ENCODE results near the gene MAX.

Gene MAX

GRCh38 chr14:65073605-65074201, 28.6 kb downstream of the MAX start:
- no peaks in the 10 kb centered on the region for H3K9me3 ChIP-seq (ENCODE audit: control insufficient read depth, insufficient read depth, low read length)
- whole genome bisulfite sequencing (ENCODE audit: insufficient coverage, insufficient read length) = no CpG with 5 or more reads among the region's 4 CpGs
- H3K27me3 ChIP-seq (ENCODE audit: control insufficient read depth, insufficient read depth, low read length) = no peaks in the 10 kb centered on the region
- no peak overlapping the region for H3K27ac ChIP-seq (ENCODE audit: low read length)
- H3K4me3 ChIP-seq (ENCODE audit: low read length) = no peak overlapping the region
- H3K4me1 ChIP-seq (ENCODE audit: control insufficient read depth, insufficient read depth, low read length) = no peaks in the 10 kb centered on the region
- no peak for DNase-seq (ENCODE audit: low read depth, low spot score)
- peaks cover 6% of the 10 kb centered on the region for H3K36me3 ChIP-seq (ENCODE audit: control insufficient read depth, insufficient read depth, low read length)

- Histone ChIP-seq H3K9me3 (ENCODE audit: control insufficient read depth, insufficient read depth, low read length) (no peaks in the 10 kb centered on the region), H3K4me3 (ENCODE audit: low read length) (no peak overlapping the region), H3K36me3 (ENCODE audit: control insufficient read depth, insufficient read depth, low read length) (peaks cover 6% of the 10 kb centered on the region), H3K4me1 (ENCODE audit: control insufficient read depth, insufficient read depth, low read length) (no peaks in the 10 kb centered on the region), H3K27ac (ENCODE audit: low read length) (no peak overlapping the region), H3K27me3 (ENCODE audit: control insufficient read depth, insufficient read depth, low read length) (no peaks in the 10 kb centered on the region)
- no CpG with 5 or more reads among the region's 1 CpG for WGBS (ENCODE audit: insufficient coverage, insufficient read length)
- no peak for DNase-seq (ENCODE audit: low read depth, low spot score)
Measured at GRCh38 chr14:65072937-65073336, 29.4 kb downstream of the MAX start.

- WGBS (ENCODE audit: insufficient coverage, insufficient read length) = no CpG with 5 or more reads among the region's 6 CpGs
- peaks cover 3% of the 10 kb centered on the region for H3K36me3 ChIP-seq (ENCODE audit: control insufficient read depth, insufficient read depth, low read length)
- no peaks in the 10 kb centered on the region for H3K4me1 ChIP-seq (ENCODE audit: control insufficient read depth, insufficient read depth, low read length)
- H3K27ac ChIP-seq (ENCODE audit: low read length) = no peak overlapping the region
- no peaks in the 10 kb centered on the region for H3K27me3 ChIP-seq (ENCODE audit: control insufficient read depth, insufficient read depth, low read length)
- DNase-seq (ENCODE audit: low read depth, low spot score) = no peak
- H3K9me3 ChIP-seq (ENCODE audit: control insufficient read depth, insufficient read depth, low read length) = no peaks in the 10 kb centered on the region
- H3K4me3 ChIP-seq (ENCODE audit: low read length) = no peak overlapping the region
Measured at GRCh38 chr14:65072256-65072655, 30.1 kb downstream of the MAX start.

GRCh38 chr14:65071544-65071943, 30.8 kb downstream of the MAX start:
- DNase-seq (ENCODE audit: low read depth, low spot score) = no peak
- Histone ChIP-seq H3K4me3 (ENCODE audit: low read length) (no peak overlapping the region), H3K27ac (ENCODE audit: low read length) (no peak overlapping the region), H3K27me3 (ENCODE audit: control insufficient read depth, insufficient read depth, low read length) (no peaks in the 10 kb centered on the region), H3K4me1 (ENCODE audit: control insufficient read depth, insufficient read depth, low read length) (no peaks in the 10 kb centered on the region), H3K36me3 (ENCODE audit: control insufficient read depth, insufficient read depth, low read length) (peaks cover 3% of the 10 kb centered on the region), H3K9me3 (ENCODE audit: control insufficient read depth, insufficient read depth, low read length) (no peaks in the 10 kb centered on the region)
- no CpG with 5 or more reads among the region's 3 CpGs for WGBS (ENCODE audit: insufficient coverage, insufficient read length)

GRCh38 chr14:65070471-65070976, 31.8 kb downstream of the MAX start:
- Histone ChIP-seq H3K9me3 (ENCODE audit: control insufficient read depth, insufficient read depth, low read length) (no peaks in the 10 kb centered on the region), H3K27ac (ENCODE audit: low read length) (no peak overlapping the region), H3K27me3 (ENCODE audit: control insufficient read depth, insufficient read depth, low read length) (no peaks in the 10 kb centered on the region), H3K36me3 (ENCODE audit: control insufficient read depth, insufficient read depth, low read length) (peaks cover 3% of the 10 kb centered on the region), H3K4me1 (ENCODE audit: control insufficient read depth, insufficient read depth, low read length) (no peaks in the 10 kb centered on the region), H3K4me3 (ENCODE audit: low read length) (no peak overlapping the region)
- WGBS (ENCODE audit: insufficient coverage, insufficient read length) = no CpG with 5 or more reads among the region's 12 CpGs
- DNase-seq (ENCODE audit: low read depth, low spot score) = no peak

- Histone ChIP-seq H3K27me3 (ENCODE audit: control insufficient read depth, insufficient read depth, low read length) (no peaks in the 10 kb centered on the region), H3K9me3 (ENCODE audit: control insufficient read depth, insufficient read depth, low read length) (no peaks in the 10 kb centered on the region), H3K4me3 (ENCODE audit: low read length) (no peak overlapping the region), H3K27ac (ENCODE audit: low read length) (no peak overlapping the region), H3K36me3 (ENCODE audit: control insufficient read depth, insufficient read depth, low read length) (peaks cover 3% of the 10 kb centered on the region), H3K4me1 (ENCODE audit: control insufficient read depth, insufficient read depth, low read length) (no peaks in the 10 kb centered on the region)
- no CpG with 5 or more reads among the region's 5 CpGs for WGBS (ENCODE audit: insufficient coverage, insufficient read length)
- DNase-seq (ENCODE audit: low read depth, low spot score) = no peak
Measured at GRCh38 chr14:65069874-65070413, 32.4 kb downstream of the MAX start.

GRCh38 chr14:65065719-65066118, 36.6 kb downstream of the MAX start:
- Histone ChIP-seq H3K4me3 (ENCODE audit: low read length) (no peak overlapping the region), H3K4me1 (ENCODE audit: control insufficient read depth, insufficient read depth, low read length) (no peaks in the 10 kb centered on the region), H3K27me3 (ENCODE audit: control insufficient read depth, insufficient read depth, low read length) (no peaks in the 10 kb centered on the region), H3K36me3 (ENCODE audit: control insufficient read depth, insufficient read depth, low read length) (peaks cover 15% of the 10 kb centered on the region), H3K27ac (ENCODE audit: low read length) (no peak overlapping the region), H3K9me3 (ENCODE audit: control insufficient read depth, insufficient read depth, low read length) (no peaks in the 10 kb centered on the region)
- no peak for DNase-seq (ENCODE audit: low read depth, low spot score)
- no CpG with 5 or more reads among the region's 7 CpGs for WGBS (ENCODE audit: insufficient coverage, insufficient read length)

GRCh38 chr14:65062096-65063075, 39.9 kb downstream of the MAX start:
- H3K36me3 ChIP-seq (ENCODE audit: control insufficient read depth, insufficient read depth, low read length) = peaks cover 12% of the 10 kb centered on the region
- DNase-seq (ENCODE audit: low read depth, low spot score) = no peak

GRCh38 chr14:65057695-65058094, 44.6 kb downstream of the MAX start:
- no peak overlapping the region for H3K27ac ChIP-seq (ENCODE audit: low read length)
- H3K4me3 ChIP-seq (ENCODE audit: low read length) = no peak overlapping the region
- H3K9me3 ChIP-seq (ENCODE audit: control insufficient read depth, insufficient read depth, low read length) = no peaks in the 10 kb centered on the region
- H3K27me3 ChIP-seq (ENCODE audit: control insufficient read depth, insufficient read depth, low read length) = no peaks in the 10 kb centered on the region
- no peaks in the 10 kb centered on the region for H3K4me1 ChIP-seq (ENCODE audit: control insufficient read depth, insufficient read depth, low read length)
- peaks cover 21% of the 10 kb centered on the region for H3K36me3 ChIP-seq (ENCODE audit: control insufficient read depth, insufficient read depth, low read length)
- DNase-seq (ENCODE audit: low read depth, low spot score) = no peak

More at GRCh38 chr14:65062096-65063075, 39.9 kb downstream of the MAX start:
- Histone ChIP-seq H3K27me3 (ENCODE audit: control insufficient read depth, insufficient read depth, low read length) (no peaks in the 10 kb centered on the region), H3K4me1 (ENCODE audit: control insufficient read depth, insufficient read depth, low read length) (no peaks in the 10 kb centered on the region), H3K9me3 (ENCODE audit: control insufficient read depth, insufficient read depth, low read length) (no peaks in the 10 kb centered on the region), H3K4me3 (ENCODE audit: low read length) (no peak overlapping the region), H3K27ac (ENCODE audit: low read length) (no peak overlapping the region)
- WGBS (ENCODE audit: insufficient coverage, insufficient read length) = no CpG with 5 or more reads among the region's 16 CpGs

- H3K27ac ChIP-seq (ENCODE audit: low read length) = no peak overlapping the region
- H3K27me3 ChIP-seq (ENCODE audit: control insufficient read depth, insufficient read depth, low read length) = no peaks in the 10 kb centered on the region
- no peaks in the 10 kb centered on the region for H3K4me1 ChIP-seq (ENCODE audit: control insufficient read depth, insufficient read depth, low read length)
- H3K4me3 ChIP-seq (ENCODE audit: low read length) = no peak overlapping the region
- no peak for DNase-seq (ENCODE audit: low read depth, low spot score)
- no CpG with 5 or more reads among the region's 23 CpGs for WGBS (ENCODE audit: insufficient coverage, insufficient read length)
- H3K9me3 ChIP-seq (ENCODE audit: control insufficient read depth, insufficient read depth, low read length) = no peaks in the 10 kb centered on the region
- peaks cover 9% of the 10 kb centered on the region; the same call in 1 of the 2 replicates for H3K36me3 ChIP-seq (ENCODE audit: control insufficient read depth, insufficient read depth, low read length)
Measured at GRCh38 chr14:65054471-65055085, 47.7 kb downstream of the MAX start.
